Measurements from ENCODE around the gene MBOAT2.

GRCh38 chr2:9027884-9028283 lies 24.4 kb upstream of the MBOAT2 start:
- no peak for TF ChIP-seq CTCF (IDR thresholded peaks at IDR 0.05; ENCODE audit: low read depth, low read length, poor library complexity, severe bottlenecking)
- no peak for TF ChIP-seq EZH2phosphoT487 (IDR thresholded peaks at IDR 0.05; ENCODE audit: borderline replicate concordance, low read length)
